LNCAP (cell line): Measurements from ENCODE around the gene GABRG3.

Source experiments
- TF ChIP-seq, protein P1 (sequence below): fragments of 450-650 bp; IDR thresholded peaks from 2 replicates; pipeline ENCODE4 v1.5.1; 2017; ENCODE audit warnings: mild to moderate bottlenecking

The GABRG3 gene

DNA sequence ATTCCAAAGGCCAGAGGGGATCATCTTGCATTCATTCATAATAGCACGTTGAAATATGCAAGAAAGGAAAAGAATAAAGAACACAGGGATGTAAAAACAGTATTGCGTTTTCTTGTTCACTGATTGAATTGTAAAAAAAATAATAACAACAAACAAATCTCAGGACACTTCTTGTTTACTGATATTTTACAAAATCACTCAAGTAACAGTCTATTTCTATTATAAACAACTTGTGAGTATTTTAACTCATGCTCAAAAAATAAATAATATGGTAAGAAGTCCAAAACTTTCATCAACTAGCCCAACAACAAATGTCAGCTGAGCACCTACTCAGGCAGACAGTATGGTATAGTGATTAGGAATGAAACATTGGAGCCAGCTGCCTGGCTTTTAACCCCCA is 2.2 kb upstream of the GABRG3 start:
- TF ChIP-seq, protein P1, sequence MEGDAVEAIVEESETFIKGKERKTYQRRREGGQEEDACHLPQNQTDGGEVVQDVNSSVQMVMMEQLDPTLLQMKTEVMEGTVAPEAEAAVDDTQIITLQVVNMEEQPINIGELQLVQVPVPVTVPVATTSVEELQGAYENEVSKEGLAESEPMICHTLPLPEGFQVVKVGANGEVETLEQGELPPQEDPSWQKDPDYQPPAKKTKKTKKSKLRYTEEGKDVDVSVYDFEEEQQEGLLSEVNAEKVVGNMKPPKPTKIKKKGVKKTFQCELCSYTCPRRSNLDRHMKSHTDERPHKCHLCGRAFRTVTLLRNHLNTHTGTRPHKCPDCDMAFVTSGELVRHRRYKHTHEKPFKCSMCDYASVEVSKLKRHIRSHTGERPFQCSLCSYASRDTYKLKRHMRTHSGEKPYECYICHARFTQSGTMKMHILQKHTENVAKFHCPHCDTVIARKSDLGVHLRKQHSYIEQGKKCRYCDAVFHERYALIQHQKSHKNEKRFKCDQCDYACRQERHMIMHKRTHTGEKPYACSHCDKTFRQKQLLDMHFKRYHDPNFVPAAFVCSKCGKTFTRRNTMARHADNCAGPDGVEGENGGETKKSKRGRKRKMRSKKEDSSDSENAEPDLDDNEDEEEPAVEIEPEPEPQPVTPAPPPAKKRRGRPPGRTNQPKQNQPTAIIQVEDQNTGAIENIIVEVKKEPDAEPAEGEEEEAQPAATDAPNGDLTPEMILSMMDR, result no peak

DNA sequence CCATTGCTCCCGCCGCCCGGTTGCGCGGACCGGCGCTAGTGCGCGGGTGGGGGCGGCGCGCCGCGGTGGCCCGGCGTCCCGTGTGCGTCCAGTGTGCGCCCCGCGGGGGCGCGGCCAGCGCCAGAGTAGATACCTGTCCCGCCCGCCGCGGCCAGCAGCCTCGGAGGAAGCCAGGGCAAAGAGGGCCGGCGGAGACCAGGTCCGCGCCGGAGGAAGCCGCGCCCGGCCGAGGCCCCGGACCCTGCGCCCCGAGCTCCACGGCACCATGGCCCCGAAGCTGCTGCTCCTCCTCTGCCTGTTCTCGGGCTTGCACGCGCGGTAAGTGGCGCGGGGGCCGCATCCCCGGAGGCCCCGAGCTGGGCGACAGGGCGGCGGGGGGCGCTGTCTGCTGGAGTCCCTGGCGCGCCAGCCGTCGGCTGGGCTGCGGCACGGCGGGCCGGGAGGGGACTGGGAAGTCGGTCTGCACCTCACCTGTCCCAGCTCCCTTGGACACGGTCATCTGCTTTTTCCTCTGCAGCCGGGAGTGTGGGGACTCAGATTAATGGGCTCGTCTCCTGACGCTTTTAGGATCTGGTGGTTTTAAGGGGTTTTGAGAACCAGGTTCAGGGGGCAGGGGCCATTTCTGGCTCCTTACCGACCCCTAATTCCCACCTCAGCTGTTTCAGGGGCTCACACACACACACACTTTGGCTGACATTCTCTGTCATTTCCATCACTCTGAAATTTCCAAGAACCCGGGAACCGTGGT is 464 bp downstream of the GABRG3 start:
- TF ChIP-seq, protein P1, result no peak; the same call in 1 of the 2 replicates

DNA sequence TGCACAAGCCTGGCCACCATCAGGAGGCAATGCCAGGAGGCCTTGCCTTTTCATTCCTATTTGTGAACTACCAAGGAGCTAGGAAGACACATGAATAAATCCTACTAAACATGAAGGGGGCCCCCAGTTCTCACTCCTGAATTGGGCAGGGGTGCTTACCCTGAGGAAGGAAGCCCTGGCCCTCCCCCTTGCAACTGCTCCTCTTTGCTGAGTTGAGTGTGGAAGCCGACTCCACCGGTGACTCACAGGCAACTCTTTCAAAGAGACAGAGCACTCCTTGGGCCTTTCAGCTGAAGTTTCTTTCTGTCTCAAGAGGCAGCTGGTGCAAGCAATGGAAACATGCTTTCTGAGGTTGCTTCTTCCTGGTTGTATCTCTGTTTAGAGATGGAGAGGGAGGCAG is 1.7 kb downstream of the GABRG3 start:
- TF ChIP-seq, protein P1, result no peak

DNA sequence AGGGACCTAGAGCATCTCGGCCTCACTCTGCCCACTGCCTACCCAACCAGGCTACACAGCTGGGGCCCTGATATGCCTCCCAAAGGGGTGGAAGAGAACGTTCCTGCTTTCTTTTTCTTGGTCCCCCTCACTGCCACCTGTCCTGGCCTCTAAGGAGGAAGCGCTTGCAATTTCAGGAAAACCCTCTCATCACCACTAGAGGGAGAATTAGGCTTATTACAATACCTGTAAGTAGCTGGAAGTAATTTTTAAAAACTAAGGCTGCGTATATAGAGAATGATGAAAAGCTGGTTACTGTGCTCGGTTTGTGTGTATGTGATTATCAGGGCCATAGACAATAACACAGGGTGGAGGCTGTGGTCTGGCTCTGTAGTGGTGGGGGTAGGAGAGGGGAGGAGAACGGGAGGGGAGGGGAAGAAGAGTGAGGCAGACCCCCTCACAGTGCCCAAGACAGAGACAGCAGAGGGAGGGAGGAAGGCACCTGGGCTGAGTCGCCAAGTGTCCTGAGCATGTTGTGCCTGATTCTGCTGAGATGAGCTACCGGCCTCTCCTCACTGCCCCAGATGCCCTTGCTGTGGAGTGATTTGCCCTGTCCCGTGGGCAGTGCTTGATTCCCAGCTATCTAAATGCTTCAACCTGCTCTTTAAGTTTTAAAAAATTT is 3.3 kb downstream of the GABRG3 start:
- TF ChIP-seq, protein P1, result peak; percentile 70

DNA sequence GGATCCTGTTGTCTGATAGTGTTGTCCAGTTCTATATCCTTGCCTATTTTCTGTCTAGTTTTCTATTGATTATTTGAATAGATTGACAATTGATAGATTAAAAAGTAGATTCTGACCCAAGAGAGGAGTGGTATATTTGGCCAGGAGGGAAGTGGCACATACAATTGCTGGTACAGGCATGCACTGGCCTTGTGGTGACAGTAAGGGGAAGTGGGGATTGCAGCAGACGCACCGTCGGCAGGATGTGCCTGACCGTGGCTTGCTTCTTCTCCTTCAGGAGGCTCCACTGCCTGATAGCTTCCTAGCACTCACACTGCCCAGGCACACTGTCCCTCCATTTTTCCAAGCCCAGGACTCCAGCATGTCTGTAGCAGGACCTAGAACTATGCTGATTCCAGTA is 10.5 kb downstream of the GABRG3 start:
- TF ChIP-seq, protein P1, result no peak

DNA sequence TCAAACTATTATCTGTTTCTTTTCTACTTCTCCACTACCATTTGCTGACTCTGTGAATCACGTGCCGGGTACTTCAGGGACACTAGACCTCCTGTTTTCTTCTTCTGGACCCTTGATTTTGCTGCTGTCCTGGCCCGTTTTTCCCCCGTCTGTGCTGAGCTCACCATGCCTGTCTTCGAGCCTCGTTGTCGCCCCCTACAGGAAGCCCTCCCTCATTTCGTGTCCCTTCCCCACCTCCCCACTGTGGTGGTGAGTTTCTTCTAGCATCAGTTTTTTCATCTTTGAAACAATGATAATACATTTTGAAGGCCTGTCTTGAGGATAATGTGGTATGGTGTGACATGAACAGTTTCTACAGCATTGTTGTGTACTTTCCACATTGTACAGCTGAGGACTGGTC is 12.8 kb downstream of the GABRG3 start:
- TF ChIP-seq, protein P1, result peak; percentile 47; the same call in 1 of the 2 replicates

DNA sequence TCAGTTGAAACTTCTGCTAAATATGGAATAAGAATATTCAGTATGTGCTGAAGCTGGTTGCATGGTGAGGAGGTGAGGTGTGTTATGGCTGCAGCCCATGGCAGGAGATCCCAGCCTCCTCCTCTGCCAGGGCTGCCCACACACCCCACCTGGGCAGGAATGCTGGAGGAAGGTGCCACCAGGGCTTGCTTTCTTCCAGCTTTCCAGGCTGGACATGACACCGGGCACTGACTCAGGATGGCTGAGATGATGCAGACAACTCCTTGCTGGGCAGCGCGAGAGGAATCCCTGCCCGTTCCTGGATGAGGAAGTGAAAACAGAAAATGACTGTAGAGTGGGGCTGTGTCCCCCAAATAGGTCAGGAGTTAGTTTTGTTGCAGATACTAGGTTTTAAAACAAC is 14.1 kb downstream of the GABRG3 start:
- TF ChIP-seq, protein P1, result no peak
